GM23338 (cell line): ENCODE results near the gene SLC13A5. TPM values are rescaled to one million over a fixed set of nuclear protein-coding genes. Genes with fewer than 3 reads are reported as not detected.

Experiments
- ATAC-seq: fragments of 200-7000 bp; cut with Tn5 transposase; 3 replicates; pipeline ENCODE4 v1.9.1; 2020
- DNase-seq: peaks from one replicate; pipeline ENCODE4 v3.0.0-alpha.2; 2015; ENCODE audit warnings: low spot score
- H2AFZ ChIP-seq: fragments of 200-600 bp; sonication (generic); 2 replicates; pipeline ENCODE4 v1.8.0; 2016; ENCODE audit warnings: antibody characterized with exemption, mild to moderate bottlenecking, moderate library complexity
- H3F3A ChIP-seq: fragments of 200-600 bp; sonication (generic); replicated peaks from 2 replicates; pipeline ENCODE4 v1.8.0; 2017; ENCODE audit warnings: antibody characterized with exemption, mixed run types, low read depth
- H3K27ac ChIP-seq: fragments of 200-600 bp; sonication (generic); 2 replicates; pipeline ENCODE4 v1.6.1; 2016; ENCODE audit warnings: low read depth
- H3K27me3 ChIP-seq: fragments of 200-600 bp; sonication (generic); 2 replicates; pipeline ENCODE4 v1.8.0; 2016; ENCODE audit warnings: mild to moderate bottlenecking, mixed run types, moderate library complexity; ENCODE audit not compliant: insufficient read depth
- H3K36me3 ChIP-seq: fragments of 200-600 bp; sonication (generic); 2 replicates; pipeline ENCODE4 v1.8.0; 2016; ENCODE audit warnings: mild to moderate bottlenecking; ENCODE audit not compliant: insufficient read depth
- H3K4me1 ChIP-seq: fragments of 200-600 bp; sonication (generic); 2 replicates; pipeline ENCODE4 v1.8.0; 2016; ENCODE audit warnings: mild to moderate bottlenecking, moderate library complexity; ENCODE audit not compliant: insufficient read depth
- H3K4me2 ChIP-seq: fragments of 200-600 bp; sonication (generic); 2 replicates; pipeline ENCODE4 v1.7.1; 2017; ENCODE audit warnings: mixed run types
- H3K4me3 ChIP-seq: fragments of 200-600 bp; sonication (generic); 2 replicates; pipeline ENCODE4 v1.6.1; 2016; ENCODE audit warnings: mixed run types
- H3K79me2 ChIP-seq: fragments of 200-600 bp; sonication (generic); replicated peaks from 2 replicates; pipeline ENCODE4 v1.8.0; 2017; ENCODE audit warnings: mild to moderate bottlenecking; ENCODE audit not compliant: insufficient read depth
- H3K9me2 ChIP-seq: fragments of 200-600 bp; sonication (generic); 2 replicates; pipeline ENCODE4 v1.8.0; 2017; ENCODE audit not compliant: insufficient read depth
- H4K20me1 ChIP-seq: fragments of 200-600 bp; sonication (generic); replicated peaks from 2 replicates; pipeline ENCODE4 v1.8.0; 2017; ENCODE audit warnings: mild to moderate bottlenecking; ENCODE audit not compliant: insufficient read depth
- H3K27ac Mint-ChIP-seq: 2 replicates; pipeline ENCODE4 v1.8.0; 2020; ENCODE audit warnings: inconsistent platforms, mild to moderate bottlenecking, moderate library complexity, mixed read lengths
- H3K27me3 Mint-ChIP-seq: 3 replicates; pipeline ENCODE4 v1.8.0; 2022; ENCODE audit warnings: low read depth, mild to moderate bottlenecking, moderate library complexity, mixed read lengths, inconsistent platforms; ENCODE audit not compliant: insufficient read depth, poor library complexity
- H3K36me3 Mint-ChIP-seq: 3 replicates; pipeline ENCODE4 v1.8.0; 2021; ENCODE audit warnings: low read depth, mild to moderate bottlenecking, inconsistent platforms, moderate library complexity, mixed read lengths
- H3K4me1 Mint-ChIP-seq: 3 replicates; pipeline ENCODE4 v1.8.0; 2020; ENCODE audit warnings: mild to moderate bottlenecking, inconsistent platforms, mixed read lengths
- H3K4me3 Mint-ChIP-seq: 3 replicates; pipeline ENCODE4 v1.8.0; 2021; ENCODE audit warnings: moderate library complexity, mild to moderate bottlenecking, inconsistent platforms, mixed read lengths
- H3K9me3 Mint-ChIP-seq: 3 replicates; pipeline ENCODE4 v1.8.0; 2020; ENCODE audit warnings: moderate library complexity, mild to moderate bottlenecking, inconsistent platforms, mixed read lengths
- CREB1 ChIP-seq: fragments of 250-450 bp; sonication (Bioruptor Pico); IDR thresholded peaks from 2 replicates; pipeline ENCODE4 v1.5.0; 2020; ENCODE audit warnings: low read depth, mild to moderate bottlenecking, moderate library complexity
- EZH2 ChIP-seq: fragments of 200-600 bp; sonication (generic); IDR thresholded peaks from one replicate; pipeline ENCODE4 v1.8.0; 2017; ENCODE audit warnings: antibody characterized with exemption, mild to moderate bottlenecking, low read depth; ENCODE audit not compliant: unreplicated experiment
- EZH2phosphoT487 ChIP-seq: fragments of 200-600 bp; sonication (generic); IDR thresholded peaks from one replicate; pipeline ENCODE4 v1.8.1; 2018; ENCODE audit warnings: antibody characterized with exemption; ENCODE audit not compliant: unreplicated experiment
- JUNB ChIP-seq: IDR thresholded peaks from one replicate; pipeline ENCODE4 v1.6.1; 2016; ENCODE audit warnings: antibody characterized with exemption; ENCODE audit not compliant: unreplicated experiment
- NANOG ChIP-seq: IDR thresholded peaks from 2 replicates; pipeline ENCODE4 v1.6.1; 2016; ENCODE audit warnings: antibody characterized with exemption, borderline replicate concordance
- ZNF114 ChIP-seq: fragments of 250-450 bp; sonication (Bioruptor Pico); IDR thresholded peaks from 2 replicates; pipeline ENCODE4 v1.5.0; 2020; ENCODE audit warnings: mild to moderate bottlenecking, moderate library complexity
- ZNF331 ChIP-seq: fragments of 250-450 bp; sonication (Bioruptor Pico); IDR thresholded peaks from 2 replicates; pipeline ENCODE4 v1.5.0; 2020; ENCODE audit warnings: low read depth, mild to moderate bottlenecking, moderate library complexity
- polyA plus RNA-seq: library from polyadenylated mRNA; unstranded; fragments of >200 nt; fragmentation: Nextera tagmentation; extraction: Ambion mirVana; gene quantifications from 2 replicates; pipeline ENCODE4 v1.2.1, GENCODE V29; 2016
- total RNA-seq: library from RNA; depleted of rRNA; stranded (reverse); fragments of >200 nt; shearing (Covaris generic); gene quantifications from 2 replicates; pipeline ENCODE4 v1.2.3, GENCODE V29; 2014
- TF ChIP-seq, protein P1 (sequence below), 2 experiments: fragments of 200-600 bp in 1 of 2; sonication (generic) in 1 of 2; conservative IDR thresholded peaks; 2 replicates each; pipeline versions ENCODE4 v1.5.1 to v1.6.1; 2016 to 2017; ENCODE audit warnings: antibody characterized with exemption in 2 of 2, low read depth in 2 of 2, mild to moderate bottlenecking in 2 of 2, moderate library complexity in 1 of 2
- TF ChIP-seq, protein P2 (sequence below): IDR thresholded peaks from one replicate; pipeline ENCODE4 v1.6.1; 2018; ENCODE audit warnings: antibody characterized with exemption; ENCODE audit not compliant: unreplicated experiment

SLC13A5 gene
- total and polyA plus RNA-seq, 2 experiments from 2014 or later = 1.2 to 2.3 TPM

DNA sequence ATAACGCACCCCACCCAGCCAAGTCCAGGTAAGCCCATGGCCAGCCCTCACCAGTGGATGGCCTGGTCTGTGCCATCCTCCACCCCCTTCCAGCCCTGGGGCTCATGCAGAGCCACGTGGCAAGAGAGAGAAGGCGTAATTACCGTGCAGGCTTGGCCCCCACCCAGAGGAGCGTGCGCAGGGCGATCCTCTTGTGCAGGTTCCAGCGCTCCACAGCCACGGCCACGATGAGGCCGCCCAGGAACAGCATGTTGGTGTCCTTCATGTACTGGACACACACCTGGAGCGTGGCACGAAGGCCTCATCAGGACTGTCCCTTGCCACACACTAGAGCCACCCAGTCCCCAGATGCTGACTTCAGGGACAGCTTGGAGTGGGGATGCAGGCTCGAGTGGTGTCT, 6.7 kb downstream of the SLC13A5 start (continued):
- TF ChIP-seq, protein P1, sequence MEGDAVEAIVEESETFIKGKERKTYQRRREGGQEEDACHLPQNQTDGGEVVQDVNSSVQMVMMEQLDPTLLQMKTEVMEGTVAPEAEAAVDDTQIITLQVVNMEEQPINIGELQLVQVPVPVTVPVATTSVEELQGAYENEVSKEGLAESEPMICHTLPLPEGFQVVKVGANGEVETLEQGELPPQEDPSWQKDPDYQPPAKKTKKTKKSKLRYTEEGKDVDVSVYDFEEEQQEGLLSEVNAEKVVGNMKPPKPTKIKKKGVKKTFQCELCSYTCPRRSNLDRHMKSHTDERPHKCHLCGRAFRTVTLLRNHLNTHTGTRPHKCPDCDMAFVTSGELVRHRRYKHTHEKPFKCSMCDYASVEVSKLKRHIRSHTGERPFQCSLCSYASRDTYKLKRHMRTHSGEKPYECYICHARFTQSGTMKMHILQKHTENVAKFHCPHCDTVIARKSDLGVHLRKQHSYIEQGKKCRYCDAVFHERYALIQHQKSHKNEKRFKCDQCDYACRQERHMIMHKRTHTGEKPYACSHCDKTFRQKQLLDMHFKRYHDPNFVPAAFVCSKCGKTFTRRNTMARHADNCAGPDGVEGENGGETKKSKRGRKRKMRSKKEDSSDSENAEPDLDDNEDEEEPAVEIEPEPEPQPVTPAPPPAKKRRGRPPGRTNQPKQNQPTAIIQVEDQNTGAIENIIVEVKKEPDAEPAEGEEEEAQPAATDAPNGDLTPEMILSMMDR (conservative IDR thresholded peaks at IDR 0.05; ENCODE audit: low read depth in 2 of 2) = no peak
- no peak for TF ChIP-seq NANOG
- no peak for TF ChIP-seq ZNF331 (CRISPR knock-in tag)

DNA sequence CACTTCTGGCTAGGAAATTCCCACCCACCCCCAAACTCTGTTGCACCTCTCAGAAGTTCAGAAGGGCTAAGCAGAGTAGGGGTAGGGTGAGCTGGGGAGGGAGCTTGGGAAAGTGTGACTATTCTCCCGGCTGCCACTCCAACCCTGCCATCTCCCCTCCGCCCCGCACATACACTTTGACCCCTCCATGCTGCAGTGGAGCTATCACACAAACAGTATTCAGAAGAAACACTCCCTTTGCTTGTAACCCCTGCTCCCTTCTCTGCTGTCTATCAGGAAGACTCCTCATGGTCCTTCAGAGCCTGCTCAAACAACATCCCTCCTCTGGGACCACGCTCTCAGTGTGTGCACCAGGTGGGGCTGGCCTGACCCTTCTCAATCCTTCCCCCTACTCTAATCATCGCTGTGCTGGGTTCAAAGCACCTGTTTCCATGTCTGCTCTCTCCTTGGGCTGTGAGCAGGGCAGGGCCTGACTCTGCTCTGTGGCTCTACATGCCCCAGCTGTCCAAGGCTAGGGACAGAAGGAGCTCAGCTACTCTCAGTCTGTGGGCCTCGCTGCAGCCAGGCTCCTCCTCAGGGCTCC, 8.6 kb downstream of the SLC13A5 start:
- Histone ChIP-seq H3K4me2 (no peak overlapping the region), H3K79me2 (no peaks in the 10 kb centered on the region), H3K27ac (no peak overlapping the region), H3K4me3 (no peak overlapping the region), H3K4me1 (no peaks in the 10 kb centered on the region; the same call in 1 of the 2 replicates), H2AFZ (no peak overlapping the region), H3K27me3 (no peaks in the 10 kb centered on the region), H3F3A (no peaks in the 10 kb centered on the region), H3K36me3 (no peaks in the 10 kb centered on the region), H3K9me2 (no peaks in the 10 kb centered on the region), H4K20me1 (no peaks in the 10 kb centered on the region)
- H3K36me3 Mint-ChIP-seq = no peaks in the 10 kb centered on the region
- ATAC-seq = no peak
- H3K9me3 Mint-ChIP-seq = no peaks in the 10 kb centered on the region
- H3K27me3 Mint-ChIP-seq = peaks cover 15% of the 10 kb centered on the region
- peaks cover 7% of the 10 kb centered on the region for H3K4me1 Mint-ChIP-seq
- no peak overlapping the region for H3K4me3 Mint-ChIP-seq
- TF ChIP-seq, protein P1 (conservative IDR thresholded peaks at IDR 0.05; ENCODE audit: low read depth in 2 of 2) = no peak
- TF ChIP-seq EZH2 (no peak), EZH2phosphoT487 (no peak), ZNF331 (CRISPR knock-in tag) (no peak), CREB1 (CRISPR knock-in tag) (no peak), JUNB (no peak), ZNF114 (CRISPR knock-in tag) (no peak)
- TF ChIP-seq, protein P2, sequence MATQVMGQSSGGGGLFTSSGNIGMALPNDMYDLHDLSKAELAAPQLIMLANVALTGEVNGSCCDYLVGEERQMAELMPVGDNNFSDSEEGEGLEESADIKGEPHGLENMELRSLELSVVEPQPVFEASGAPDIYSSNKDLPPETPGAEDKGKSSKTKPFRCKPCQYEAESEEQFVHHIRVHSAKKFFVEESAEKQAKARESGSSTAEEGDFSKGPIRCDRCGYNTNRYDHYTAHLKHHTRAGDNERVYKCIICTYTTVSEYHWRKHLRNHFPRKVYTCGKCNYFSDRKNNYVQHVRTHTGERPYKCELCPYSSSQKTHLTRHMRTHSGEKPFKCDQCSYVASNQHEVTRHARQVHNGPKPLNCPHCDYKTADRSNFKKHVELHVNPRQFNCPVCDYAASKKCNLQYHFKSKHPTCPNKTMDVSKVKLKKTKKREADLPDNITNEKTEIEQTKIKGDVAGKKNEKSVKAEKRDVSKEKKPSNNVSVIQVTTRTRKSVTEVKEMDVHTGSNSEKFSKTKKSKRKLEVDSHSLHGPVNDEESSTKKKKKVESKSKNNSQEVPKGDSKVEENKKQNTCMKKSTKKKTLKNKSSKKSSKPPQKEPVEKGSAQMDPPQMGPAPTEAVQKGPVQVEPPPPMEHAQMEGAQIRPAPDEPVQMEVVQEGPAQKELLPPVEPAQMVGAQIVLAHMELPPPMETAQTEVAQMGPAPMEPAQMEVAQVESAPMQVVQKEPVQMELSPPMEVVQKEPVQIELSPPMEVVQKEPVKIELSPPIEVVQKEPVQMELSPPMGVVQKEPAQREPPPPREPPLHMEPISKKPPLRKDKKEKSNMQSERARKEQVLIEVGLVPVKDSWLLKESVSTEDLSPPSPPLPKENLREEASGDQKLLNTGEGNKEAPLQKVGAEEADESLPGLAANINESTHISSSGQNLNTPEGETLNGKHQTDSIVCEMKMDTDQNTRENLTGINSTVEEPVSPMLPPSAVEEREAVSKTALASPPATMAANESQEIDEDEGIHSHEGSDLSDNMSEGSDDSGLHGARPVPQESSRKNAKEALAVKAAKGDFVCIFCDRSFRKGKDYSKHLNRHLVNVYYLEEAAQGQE = no peak
- DNase-seq = no peak
- H3K27ac Mint-ChIP-seq = no peak overlapping the region
